ENCODE results near the gene BPIFB4. TPM values are rescaled to one million over a fixed set of nuclear protein-coding genes. Genes with fewer than 3 reads are reported as not detected.

Gene BPIFB4
- polyA plus RNA-seq, 1 donor (not counting 4 experiments of a cell fraction or from before 2014, with no cell fraction given), result not detected

- DNase-seq (ENCODE audit: low read depth, low spot score) (no peak), FAIRE-seq (no peak)
- Histone ChIP-seq H2AFZ (ENCODE audit: control insufficient read depth, low read length) (no peak overlapping the region), H3K9ac (ENCODE audit: control insufficient read depth, extremely low read depth, insufficient read depth, low read length) (no peak overlapping the region), H3K4me1 (ENCODE audit: control insufficient read depth, extremely low read depth, insufficient read depth, low read length) (no peaks in the 10 kb centered on the region), H3K4me2 (ENCODE audit: control insufficient read depth, extremely low read depth, insufficient read depth, low read depth, low read length) (no peak overlapping the region), H4K20me1 (ENCODE audit: control insufficient read depth, extremely low read depth, insufficient read depth, low read length) (no peaks in the 10 kb centered on the region), H3K79me2 (ENCODE audit: control insufficient read depth, insufficient read depth, low read length) (no peaks in the 10 kb centered on the region), H3K9me1 (ENCODE audit: control insufficient read depth, extremely low read depth, insufficient read depth, low read length) (no peaks in the 10 kb centered on the region), H3K27ac (ENCODE audit: control insufficient read depth, insufficient read depth, low read length) (no peak overlapping the region), H3K4me3 (ENCODE audit: control insufficient read depth in 2 of 3, extremely low read depth in 1 of 3, insufficient read depth in 2 of 3, low read depth in 1 of 3, low read length in 3 of 3) (no peak overlapping the region), H3K9me3 (ENCODE audit: control insufficient read depth, low read depth, low read length) (no peaks in the 10 kb centered on the region), H3K36me3 (ENCODE audit: control insufficient read depth in 2 of 2, extremely low read depth in 1 of 2, insufficient read depth in 2 of 2, low read length in 2 of 2) (no peaks in the 10 kb centered on the region), H3K27me3 (ENCODE audit: control insufficient read depth, extremely low read depth, insufficient read depth, low read length) (no peaks in the 10 kb centered on the region)
- dilution Hi-C loops (cut with MboI; ENCODE audit: extremely low pct_ligation_motif_present, low sequenced_read_pairs), result no loop called here
- TF ChIP-seq EZH2 (IDR thresholded peaks at IDR 0.05; ENCODE audit: low read length), result no peak
- TF ChIP-seq CTCF (optimal IDR thresholded peaks at IDR 0.05 in 1 of 3, IDR thresholded peaks at IDR 0.05 in 1 of 3, conservative IDR thresholded peaks at IDR 0.05 in 1 of 3; ENCODE audit: extremely low read depth in 1 of 3, insufficient read depth in 2 of 3, low read length in 3 of 3), result no peak
Measured at GRCh38 chr20:33083544-33084340, 4.3 kb downstream of the BPIFB4 start.

GRCh38 chr20:33084722-33085121 lies 5.3 kb downstream of the BPIFB4 start:
- Histone ChIP-seq H3K4me1 (ENCODE audit: control insufficient read depth, extremely low read depth, insufficient read depth, low read length) (no peaks in the 10 kb centered on the region), H3K9me3 (ENCODE audit: control insufficient read depth, low read depth, low read length) (no peaks in the 10 kb centered on the region), H3K27ac (ENCODE audit: control insufficient read depth, insufficient read depth, low read length) (no peak overlapping the region), H2AFZ (ENCODE audit: control insufficient read depth, low read length) (no peak overlapping the region), H3K36me3 (ENCODE audit: control insufficient read depth in 2 of 2, extremely low read depth in 1 of 2, insufficient read depth in 2 of 2, low read length in 2 of 2) (no peaks in the 10 kb centered on the region), H3K79me2 (ENCODE audit: control insufficient read depth, insufficient read depth, low read length) (no peaks in the 10 kb centered on the region), H3K27me3 (ENCODE audit: control insufficient read depth, extremely low read depth, insufficient read depth, low read length) (no peaks in the 10 kb centered on the region), H3K9me1 (ENCODE audit: control insufficient read depth, extremely low read depth, insufficient read depth, low read length) (no peaks in the 10 kb centered on the region), H3K9ac (ENCODE audit: control insufficient read depth, extremely low read depth, insufficient read depth, low read length) (no peak overlapping the region), H3K4me3 (ENCODE audit: control insufficient read depth in 2 of 3, extremely low read depth in 1 of 3, insufficient read depth in 2 of 3, low read depth in 1 of 3, low read length in 3 of 3) (no peak overlapping the region), H3K4me2 (ENCODE audit: control insufficient read depth, extremely low read depth, insufficient read depth, low read depth, low read length) (no peak overlapping the region), H4K20me1 (ENCODE audit: control insufficient read depth, extremely low read depth, insufficient read depth, low read length) (no peaks in the 10 kb centered on the region)
- FAIRE-seq (no peak), DNase-seq (ENCODE audit: low read depth, low spot score) (no peak)
- dilution Hi-C loops (cut with MboI; ENCODE audit: extremely low pct_ligation_motif_present, low sequenced_read_pairs), result no loop called here
- no peak for TF ChIP-seq EZH2 (IDR thresholded peaks at IDR 0.05; ENCODE audit: low read length)
- no peak for TF ChIP-seq CTCF (optimal IDR thresholded peaks at IDR 0.05 in 1 of 3, IDR thresholded peaks at IDR 0.05 in 1 of 3, conservative IDR thresholded peaks at IDR 0.05 in 1 of 3; ENCODE audit: extremely low read depth in 1 of 3, insufficient read depth in 2 of 3, low read length in 3 of 3)
